NT2/D1 (cell line): Measurements from ENCODE around the gene TBC1D5.

Source experiments
- DNase-seq: peaks from one replicate; pipeline ENCODE4 v3.0.0-alpha.2; 2011; ENCODE audit warnings: low read depth, low spot score
- H3K27me3 ChIP-seq: 2 replicates; pipeline ENCODE4 v1.6.0; 2011; ENCODE audit warnings: mild to moderate bottlenecking; ENCODE audit not compliant: insufficient read length, insufficient read depth
- H3K36me3 ChIP-seq: 2 replicates; pipeline ENCODE4 v1.6.1; 2011; ENCODE audit warnings: mild to moderate bottlenecking, low read length, mixed read lengths; ENCODE audit not compliant: insufficient read depth, insufficient read length
- H3K4me1 ChIP-seq: 2 replicates; pipeline ENCODE4 v1.5.1; 2011; ENCODE audit not compliant: insufficient read depth, insufficient read length
- H3K4me3 ChIP-seq: 2 replicates; pipeline ENCODE4 v1.5.1; 2011; ENCODE audit warnings: low read depth; ENCODE audit not compliant: insufficient read length
- H3K9ac ChIP-seq: 2 replicates; pipeline ENCODE4 v1.6.0; 2011; ENCODE audit warnings: low read depth; ENCODE audit not compliant: insufficient read length
- H3K9me3 ChIP-seq: 2 replicates; pipeline ENCODE4 v1.5.1; 2011; ENCODE audit warnings: mild to moderate bottlenecking, low read length; ENCODE audit not compliant: insufficient read depth
- SUZ12 ChIP-seq: IDR thresholded peaks from 2 replicates; pipeline ENCODE4 v1.6.1; 2011; ENCODE audit not compliant: insufficient read length, insufficient read depth; ENCODE audit errors: extremely low read depth
- YY1 ChIP-seq: IDR thresholded peaks from 2 replicates; pipeline ENCODE4 v1.6.1; 2011; ENCODE audit not compliant: insufficient read length, insufficient read depth
- ZNF274 ChIP-seq: IDR thresholded peaks from 2 replicates; pipeline ENCODE4 v1.6.1; 2011; ENCODE audit warnings: mild to moderate bottlenecking, low read depth, low read length

The TBC1D5 gene

GRCh38 chr3:17307887-17308286 lies 434.5 kb downstream of the TBC1D5 start:
- Histone ChIP-seq H3K9ac (no peak overlapping the region), H3K27me3 (no peaks in the 10 kb centered on the region), H3K4me3 (no peak overlapping the region), H3K36me3 (no peaks in the 10 kb centered on the region), H3K4me1 (no peaks in the 10 kb centered on the region), H3K9me3 (no peaks in the 10 kb centered on the region)
- no peak for DNase-seq
- TF ChIP-seq SUZ12 = no peak
- TF ChIP-seq YY1 = no peak
- TF ChIP-seq ZNF274 = no peak

GRCh38 chr3:17307482-17307881 lies 434.9 kb downstream of the TBC1D5 start:
- H3K4me1 ChIP-seq = no peaks in the 10 kb centered on the region
- H3K27me3 ChIP-seq = no peaks in the 10 kb centered on the region
- DNase-seq = no peak
- no peak overlapping the region for H3K4me3 ChIP-seq
- no peaks in the 10 kb centered on the region for H3K9me3 ChIP-seq
- no peak overlapping the region for H3K9ac ChIP-seq
- H3K36me3 ChIP-seq = no peaks in the 10 kb centered on the region
- TF ChIP-seq SUZ12 (no peak), YY1 (no peak), ZNF274 (no peak)

- H3K27me3 ChIP-seq = no peaks in the 10 kb centered on the region
- TF ChIP-seq SUZ12 (no peak), ZNF274 (no peak), YY1 (no peak)
Measured at GRCh38 chr3:17304969-17305368, 437.5 kb downstream of the TBC1D5 start.

GRCh38 chr3:17302774-17303173 lies 439.7 kb downstream of the TBC1D5 start:
- no peak for DNase-seq
- Histone ChIP-seq H3K4me3 (no peak overlapping the region), H3K9me3 (no peaks in the 10 kb centered on the region), H3K9ac (no peak overlapping the region), H3K36me3 (no peaks in the 10 kb centered on the region), H3K27me3 (no peaks in the 10 kb centered on the region), H3K4me1 (no peaks in the 10 kb centered on the region)
- TF ChIP-seq YY1 (no peak), SUZ12 (no peak), ZNF274 (no peak)

More at GRCh38 chr3:17304969-17305368, 437.5 kb downstream of the TBC1D5 start:
- Histone ChIP-seq H3K36me3 (no peaks in the 10 kb centered on the region), H3K4me1 (no peaks in the 10 kb centered on the region), H3K4me3 (no peak overlapping the region), H3K9ac (no peak overlapping the region), H3K9me3 (no peaks in the 10 kb centered on the region)
- no peak for DNase-seq

- Histone ChIP-seq H3K27me3 (no peaks in the 10 kb centered on the region), H3K9ac (no peak overlapping the region), H3K9me3 (no peaks in the 10 kb centered on the region), H3K36me3 (no peaks in the 10 kb centered on the region), H3K4me3 (no peak overlapping the region), H3K4me1 (no peaks in the 10 kb centered on the region)
- TF ChIP-seq SUZ12 (no peak), ZNF274 (no peak)
- DNase-seq = no peak
Measured at GRCh38 chr3:17302170-17302569, 440.3 kb downstream of the TBC1D5 start.

- TF ChIP-seq SUZ12 = no peak
- TF ChIP-seq YY1 = no peak
- no peak for TF ChIP-seq ZNF274
- no peak overlapping the region for H3K9ac ChIP-seq
- H3K36me3 ChIP-seq = no peaks in the 10 kb centered on the region
- H3K9me3 ChIP-seq = no peaks in the 10 kb centered on the region
- no peaks in the 10 kb centered on the region for H3K4me1 ChIP-seq
- DNase-seq = no peak
- H3K27me3 ChIP-seq = no peaks in the 10 kb centered on the region
- no peak overlapping the region for H3K4me3 ChIP-seq
Measured at GRCh38 chr3:17301271-17301670, 441.2 kb downstream of the TBC1D5 start.

- no peak for DNase-seq
- Histone ChIP-seq H3K36me3 (no peaks in the 10 kb centered on the region), H3K27me3 (no peaks in the 10 kb centered on the region), H3K4me1 (no peaks in the 10 kb centered on the region), H3K9me3 (no peaks in the 10 kb centered on the region), H3K9ac (no peak overlapping the region), H3K4me3 (no peak overlapping the region)
- no peak for TF ChIP-seq ZNF274
- no peak for TF ChIP-seq YY1
- no peak for TF ChIP-seq SUZ12
Measured at GRCh38 chr3:17300441-17300840, 442.0 kb downstream of the TBC1D5 start.

GRCh38 chr3:17298038-17298437 lies 444.4 kb downstream of the TBC1D5 start:
- Histone ChIP-seq H3K27me3 (no peaks in the 10 kb centered on the region), H3K4me3 (no peak overlapping the region), H3K4me1 (no peaks in the 10 kb centered on the region), H3K9me3 (no peaks in the 10 kb centered on the region), H3K36me3 (no peaks in the 10 kb centered on the region), H3K9ac (no peak overlapping the region)
- no peak for DNase-seq
- TF ChIP-seq SUZ12 (no peak), YY1 (no peak), ZNF274 (no peak)
